Amniotic stem cell (primary cell): Measurements from ENCODE around the gene TC2N.
"Not testable (repeated sequence)": the region's sequence is repeated elsewhere in the genome, so short reads cannot be mapped to it uniquely, and the experiment has no call there.

Experiments used
- DNase-seq: peaks from one replicate; lab custom pipeline; 2025; lab: John Stamatoyannopoulos, UW

Gene TC2N

GRCh38 chr14:91867316-91867988 lies at the start of gene TC2N:
TC2N (minus strand) TSS chr14:91867536; CDS start chr14:91813769, 53,767 bp downstream.
- no peak for DNase-seq

DNA sequence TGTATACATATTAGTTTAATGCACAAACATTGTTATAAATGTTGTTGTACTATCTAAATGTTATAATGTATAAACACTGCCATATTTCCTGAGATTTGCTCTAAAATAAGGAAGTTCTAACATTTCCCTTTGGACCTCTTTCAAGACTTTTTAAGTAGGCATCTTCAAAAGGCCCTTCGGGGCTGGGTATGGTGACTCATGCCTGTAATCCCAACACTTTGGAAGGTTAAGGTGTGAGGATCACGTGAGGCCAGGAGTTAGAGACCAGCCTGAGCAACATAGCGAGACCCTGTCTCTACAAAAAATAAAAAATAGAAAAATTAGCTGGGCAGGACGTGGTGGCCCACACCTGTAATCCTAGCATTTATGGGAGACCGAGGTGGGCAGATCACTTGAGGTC lies 44.7 kb upstream of the TC2N start:
- DNase-seq, result no peak

GRCh38 chr14:91911474-91912032 lies 44.2 kb upstream of the TC2N start:
- DNase-seq, result no peak

DNA sequence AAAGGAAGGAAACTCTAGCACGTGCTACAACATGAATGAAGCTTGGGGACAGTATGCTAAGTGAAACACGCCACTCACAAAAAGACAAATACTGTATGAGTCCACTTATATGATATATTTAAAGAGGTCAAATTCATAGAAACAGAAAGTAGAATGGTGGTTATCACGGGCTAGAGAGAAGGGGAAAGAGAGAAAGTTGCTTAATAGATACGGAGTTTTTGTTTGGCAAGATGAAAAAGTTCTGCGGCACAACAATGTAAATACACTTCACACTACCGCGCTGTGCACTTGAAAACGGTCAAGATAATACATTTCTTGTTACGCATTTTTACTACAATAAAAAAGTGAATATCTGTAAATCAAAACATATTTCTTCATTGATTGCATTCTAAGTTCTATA lies 42.9 kb upstream of the TC2N start:
- no peak for DNase-seq

DNA sequence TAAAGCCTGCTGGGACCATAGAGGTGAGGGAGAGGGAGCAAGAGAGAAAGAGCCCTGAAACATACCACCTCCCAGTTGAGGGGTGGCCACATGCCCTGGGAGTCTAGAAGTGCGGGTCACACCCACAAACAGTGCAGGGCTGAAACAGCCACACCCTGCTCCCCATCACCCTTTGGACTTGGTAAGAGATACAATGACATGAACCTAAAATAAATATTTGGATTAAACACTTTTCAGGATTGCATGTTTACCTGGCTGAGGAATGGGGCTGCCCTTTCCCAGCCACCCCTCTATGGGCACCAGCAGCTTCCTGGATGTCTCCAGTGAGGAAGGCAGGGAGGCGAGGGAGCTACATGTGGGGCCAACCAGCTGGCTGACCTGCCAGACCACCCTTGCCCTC lies 39.0 kb upstream of the TC2N start:
- DNase-seq, result no peak

GRCh38 chr14:91904956-91905645 lies 37.8 kb upstream of the TC2N start:
- no peak for DNase-seq

GRCh38 chr14:91904483-91904882 lies 37.1 kb upstream of the TC2N start:
- no peak for DNase-seq

GRCh38 chr14:91903070-91903469 lies 35.7 kb upstream of the TC2N start:
- no peak for DNase-seq

GRCh38 chr14:91902336-91902735 lies 35.0 kb upstream of the TC2N start:
- no peak for DNase-seq

DNA sequence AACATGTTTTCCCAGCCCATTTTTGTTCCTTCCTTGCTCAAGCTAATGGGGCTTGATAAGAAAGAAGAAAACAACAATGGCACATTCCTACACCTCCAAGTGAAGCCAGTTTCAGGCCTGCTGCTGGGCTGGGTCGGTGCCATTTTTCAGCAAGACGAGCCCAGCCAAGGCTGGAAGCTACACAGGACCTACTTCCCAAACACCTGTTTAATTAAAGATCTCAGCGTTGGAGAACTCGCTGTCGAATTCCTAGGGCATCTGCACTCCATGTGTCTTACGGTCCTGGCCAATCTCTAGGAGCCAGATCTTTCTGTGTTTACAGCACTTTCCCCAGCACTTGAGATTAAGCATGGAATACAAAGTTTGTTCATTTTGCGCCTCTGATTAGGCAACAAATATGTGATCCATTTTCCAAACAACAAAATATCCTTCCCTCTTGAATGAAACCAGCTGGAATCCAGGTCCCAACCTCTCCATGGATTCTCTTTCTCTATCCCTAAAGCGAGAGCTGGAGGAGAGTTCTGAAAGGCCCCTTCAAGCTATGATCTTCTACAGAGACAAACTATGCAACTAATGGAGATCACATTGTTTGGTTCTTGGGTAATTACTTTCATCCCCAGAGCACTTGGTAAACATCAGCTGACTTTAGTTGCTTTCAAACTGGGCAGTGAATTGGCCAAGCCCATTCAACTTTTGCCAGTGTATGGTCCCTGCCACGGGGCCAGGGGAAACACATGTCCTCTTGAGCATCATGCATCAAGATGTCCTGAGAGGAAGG lies 34.3 kb upstream of the TC2N start:
- no peak for DNase-seq

DNA sequence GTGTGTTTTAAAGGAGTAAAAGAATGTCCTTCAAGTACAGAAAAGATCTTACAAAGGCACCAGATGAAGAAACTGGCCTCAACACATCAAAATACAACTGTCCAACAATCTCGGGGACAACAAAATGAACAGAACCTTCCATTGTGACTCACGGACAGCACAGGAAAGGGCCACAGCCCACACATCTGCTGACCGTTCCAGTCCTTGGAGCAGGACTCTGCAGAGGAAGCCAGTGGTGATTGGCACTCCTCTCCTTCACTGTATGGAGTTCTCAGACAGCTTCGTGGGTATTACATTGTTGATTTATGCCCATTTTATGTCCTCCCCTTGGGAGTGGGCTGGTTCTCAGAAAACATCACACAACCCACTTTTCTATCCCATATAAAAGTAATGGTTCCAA lies 32.5 kb upstream of the TC2N start:
- no peak for DNase-seq

- no peak for DNase-seq
Measured at GRCh38 chr14:91899213-91899612, 31.9 kb upstream of the TC2N start.

GRCh38 chr14:91898372-91898771 lies 31.0 kb upstream of the TC2N start:
- DNase-seq, result no peak

- not testable (repeated sequence) for DNase-seq
Measured at GRCh38 chr14:91897716-91898115, 30.4 kb upstream of the TC2N start.

DNA sequence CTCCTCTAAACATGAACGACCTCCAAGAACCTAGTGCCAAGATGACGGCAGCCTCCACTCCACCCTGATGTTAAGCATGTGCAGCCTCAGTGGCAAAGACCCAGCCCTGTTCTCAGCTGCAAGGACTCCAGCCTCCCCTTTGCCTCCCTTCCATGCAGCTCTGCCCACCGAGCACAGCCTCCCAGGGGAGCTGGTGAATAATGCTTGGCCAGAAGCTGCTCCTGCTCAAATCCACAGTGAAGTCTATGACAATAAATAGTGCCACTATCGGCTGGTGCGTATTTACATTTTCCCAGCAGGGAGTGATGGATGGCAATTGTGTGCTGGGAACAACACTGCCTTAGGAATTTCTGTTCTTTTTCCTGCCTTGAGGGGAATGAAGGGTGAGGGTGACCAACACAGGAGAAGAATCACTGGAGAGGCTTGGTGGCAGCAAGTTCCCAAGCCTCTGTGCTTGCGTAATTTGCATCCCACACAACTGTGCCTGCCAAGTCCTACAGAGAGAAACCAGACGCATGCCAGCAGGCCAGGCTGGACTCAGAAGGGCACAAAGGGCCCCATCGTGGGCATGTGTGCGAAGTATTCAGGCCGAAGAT lies 29.9 kb upstream of the TC2N start:
- DNase-seq, result peak; percentile 8

- no peak for DNase-seq
Measured at GRCh38 chr14:91896419-91896818, 29.1 kb upstream of the TC2N start.

GRCh38 chr14:91893669-91894068 lies 26.3 kb upstream of the TC2N start:
- no peak for DNase-seq

DNA sequence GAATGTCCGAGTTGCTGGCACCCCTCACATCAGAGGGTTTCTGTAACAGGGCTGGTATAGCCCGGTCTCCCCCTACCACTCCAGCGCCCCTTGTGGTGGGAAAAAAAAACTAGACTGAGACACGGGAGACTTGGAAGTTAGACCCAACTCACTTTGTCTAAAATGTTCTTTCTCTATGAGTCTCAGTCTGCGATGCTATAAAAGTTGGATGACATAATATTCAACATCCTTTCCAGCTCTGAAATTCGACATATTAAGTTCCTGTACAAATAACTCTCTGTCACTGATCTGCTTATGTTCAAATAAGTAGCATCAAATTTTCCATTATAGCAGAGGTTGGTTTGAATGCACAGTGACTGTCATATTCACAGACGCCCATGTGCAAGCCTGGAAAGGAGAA lies 25.7 kb upstream of the TC2N start:
- DNase-seq, result no peak

- DNase-seq, result no peak
Measured at GRCh38 chr14:91891721-91892220, 24.4 kb upstream of the TC2N start.

- no peak for DNase-seq
Measured at GRCh38 chr14:91891101-91891500, 23.8 kb upstream of the TC2N start.

DNA sequence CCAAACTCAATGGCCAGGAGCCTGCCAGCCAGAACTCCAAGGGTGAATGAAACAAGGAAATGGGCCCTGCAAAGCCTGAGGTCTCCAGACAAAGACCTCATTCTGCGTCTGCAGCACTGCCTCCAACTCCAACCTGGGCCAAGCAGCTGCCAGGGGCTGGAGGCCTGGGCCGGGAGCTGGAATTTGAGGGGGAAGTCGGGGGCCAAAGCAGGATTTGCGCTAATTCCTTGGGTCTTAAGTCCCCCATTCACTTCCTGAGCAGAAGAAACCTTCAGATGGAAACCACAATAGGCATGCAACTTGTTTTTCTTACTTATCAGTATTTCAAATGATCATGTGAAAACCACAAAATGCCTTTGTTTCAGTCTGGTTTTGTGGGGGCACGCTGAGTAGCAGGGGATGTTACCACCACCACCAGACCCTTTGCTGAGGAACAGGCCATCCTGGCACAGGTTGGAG lies 23.0 kb upstream of the TC2N start:
- DNase-seq, result no peak
